Activated naive CD4-positive, alpha-beta T cell treated with anti-CD3 and anti-CD28 coated beads, Interleukin-2, amount 50 U/mL, for 24 hours (primary cell): ENCODE measurements around the gene ZNF324.
A peak's percentile ranks its signal among the peaks of the same experiment; 100 is the strongest.
"Not testable (repeated sequence)": the region's sequence is repeated elsewhere in the genome, so short reads cannot be mapped to it uniquely, and the experiment has no call there.

ENCODE experiments used
- H3K27ac Mint-ChIP-seq: one replicate; pipeline ENCODE4 v1.8.0; 2021; ENCODE audit warnings: mild to moderate bottlenecking, mixed read lengths
- H3K27me3 Mint-ChIP-seq: one replicate; pipeline ENCODE4 v1.8.0; 2021; ENCODE audit warnings: mixed read lengths
- H3K36me3 Mint-ChIP-seq: one replicate; pipeline ENCODE4 v1.8.0; 2021; ENCODE audit warnings: mixed read lengths
- H3K4me1 Mint-ChIP-seq: one replicate; pipeline ENCODE4 v1.8.0; 2021; ENCODE audit warnings: mixed read lengths
- H3K4me3 Mint-ChIP-seq: one replicate; pipeline ENCODE4 v1.8.0; 2021; ENCODE audit warnings: mild to moderate bottlenecking, mixed read lengths
- H3K9me3 Mint-ChIP-seq: one replicate; pipeline ENCODE4 v1.8.0; 2021; ENCODE audit warnings: mixed read lengths

The ZNF324 gene

DNA sequence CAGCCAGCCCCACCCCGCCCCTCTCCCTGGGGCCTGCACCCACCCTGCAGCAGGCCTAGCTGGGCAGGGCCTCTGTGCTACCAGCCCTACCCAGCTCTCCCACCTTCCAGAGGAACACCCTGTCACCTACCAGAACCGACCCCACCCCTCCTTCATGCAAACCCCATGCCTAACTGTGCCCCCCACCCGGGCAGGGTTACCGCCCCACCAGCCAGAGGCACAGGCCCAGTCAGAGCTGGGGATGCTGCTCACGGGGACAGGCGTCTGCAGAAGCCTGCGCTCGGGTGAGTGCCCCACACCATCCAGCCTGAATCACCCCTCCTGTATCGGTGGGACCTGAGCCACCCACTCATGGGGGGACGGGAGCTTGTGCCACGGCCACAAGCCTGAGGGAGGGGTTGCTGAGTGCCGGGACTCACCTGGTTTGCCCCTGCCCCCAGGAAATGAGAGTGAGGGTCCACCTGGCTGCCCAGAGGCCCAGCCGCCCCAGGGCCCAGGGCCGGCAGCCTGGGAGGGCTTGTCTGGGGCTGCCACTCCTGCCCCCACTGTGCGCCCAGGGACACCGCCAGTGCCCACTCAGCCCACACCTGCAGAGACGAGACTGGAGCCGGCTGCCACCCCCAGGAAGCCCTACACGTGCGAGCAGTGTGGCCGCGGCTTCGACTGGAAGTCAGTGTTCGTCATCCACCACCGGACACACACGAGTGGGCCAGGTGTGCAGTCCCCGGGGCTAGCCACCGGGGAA is 13.0 kb downstream of the ZNF324 start:
- no peaks in the 10 kb centered on the region for H3K9me3 Mint-ChIP-seq

GRCh38 chr19:58480481-58480830 is 13.6 kb downstream of the ZNF324 start:
- H3K4me3 Mint-ChIP-seq = no peak overlapping the region
- H3K27me3 Mint-ChIP-seq = no peaks in the 10 kb centered on the region
- H3K27ac Mint-ChIP-seq = no peak overlapping the region
- no peaks in the 10 kb centered on the region for H3K9me3 Mint-ChIP-seq
- H3K36me3 Mint-ChIP-seq = peaks cover 5% of the 10 kb centered on the region
- H3K4me1 Mint-ChIP-seq = peaks cover 7% of the 10 kb centered on the region

More for the DNA sequence above, 13.0 kb downstream of the ZNF324 start:
- Mint-ChIP-seq H3K27me3 (no peaks in the 10 kb centered on the region), H3K4me1 (peaks cover 11% of the 10 kb centered on the region), H3K36me3 (peaks cover 5% of the 10 kb centered on the region), H3K27ac (no peak overlapping the region), H3K4me3 (no peak overlapping the region)

DNA sequence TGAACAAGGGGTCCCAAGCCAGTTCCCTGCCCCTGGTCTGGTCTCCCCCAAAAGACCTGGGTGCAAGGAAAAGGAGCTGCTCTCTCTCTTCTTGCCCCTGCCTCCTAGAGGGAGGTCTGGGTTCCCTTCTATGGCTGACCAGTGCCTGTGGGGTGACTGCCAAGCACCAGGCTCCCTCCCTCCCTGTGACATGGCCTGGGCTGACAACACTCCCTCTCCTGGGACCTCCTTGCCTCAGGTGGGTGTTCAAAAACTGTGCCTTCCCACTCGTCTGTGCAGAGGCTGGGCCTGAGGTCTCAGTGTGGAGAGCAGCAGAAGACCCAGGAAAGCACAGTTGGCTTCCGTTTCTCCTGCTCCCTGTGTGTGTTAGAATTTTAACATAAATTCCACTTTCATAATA is 14.0 kb downstream of the ZNF324 start:
- Mint-ChIP-seq H3K4me3 (no peak overlapping the region), H3K4me1 (peaks cover 7% of the 10 kb centered on the region), H3K9me3 (no peaks in the 10 kb centered on the region), H3K36me3 (peaks cover 5% of the 10 kb centered on the region), H3K27me3 (no peaks in the 10 kb centered on the region), H3K27ac (no peak overlapping the region)

- Mint-ChIP-seq H3K4me1 (no peaks in the 10 kb centered on the region), H3K36me3 (peaks cover 5% of the 10 kb centered on the region), H3K27ac (peak overlapping the region; percentile 12), H3K4me3 (no peak overlapping the region), H3K9me3 (no peaks in the 10 kb centered on the region), H3K27me3 (no peaks in the 10 kb centered on the region)
Measured at GRCh38 chr19:58482372-58482771, 15.5 kb downstream of the ZNF324 start.

DNA sequence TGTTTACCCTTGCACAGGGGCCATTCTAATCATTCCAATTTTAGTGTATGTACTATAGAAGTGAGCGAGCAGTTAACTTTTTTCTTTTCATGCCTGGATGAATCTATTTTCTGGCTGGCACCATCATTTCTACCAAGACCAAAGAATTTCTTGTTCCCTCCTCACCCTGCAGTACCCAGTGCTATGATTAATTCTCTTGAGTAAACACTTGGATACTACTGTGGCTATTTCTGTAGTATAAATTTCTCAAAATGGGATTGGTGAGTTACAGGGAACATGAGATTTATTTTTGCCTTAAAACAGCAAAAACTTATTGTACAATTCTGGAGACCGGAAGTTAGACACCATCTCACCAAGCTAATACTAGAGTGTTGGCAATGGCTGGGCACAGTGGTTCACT is 16.9 kb downstream of the ZNF324 start:
- Mint-ChIP-seq H3K36me3 (peaks cover 5% of the 10 kb centered on the region), H3K27ac (no peak overlapping the region), H3K4me3 (no peak overlapping the region), H3K9me3 (no peaks in the 10 kb centered on the region), H3K4me1 (no peaks in the 10 kb centered on the region), H3K27me3 (no peaks in the 10 kb centered on the region)

DNA sequence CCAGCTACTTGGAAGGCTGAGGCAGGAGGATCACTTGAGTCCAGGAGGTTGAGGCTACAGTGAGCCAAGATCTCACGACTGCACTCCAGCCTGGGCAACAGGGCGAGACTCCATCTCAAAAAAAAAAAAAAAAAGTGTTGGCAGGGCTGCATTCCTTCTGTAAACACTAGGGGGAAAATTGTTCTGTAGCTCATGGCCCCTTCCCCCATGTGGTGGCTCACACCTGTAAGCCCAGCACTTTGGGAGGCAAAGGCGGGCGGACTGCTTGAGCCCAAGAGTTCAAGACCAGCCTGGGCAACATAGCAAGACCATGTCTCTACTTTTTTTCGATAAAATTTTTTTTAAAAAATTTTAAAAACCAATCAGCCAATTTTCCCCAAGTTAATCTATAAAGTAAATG is 17.5 kb downstream of the ZNF324 start:
- not testable (repeated sequence) for H3K27me3 Mint-ChIP-seq, H3K4me3 Mint-ChIP-seq, H3K27ac Mint-ChIP-seq, H3K4me1 Mint-ChIP-seq, H3K36me3 Mint-ChIP-seq, H3K9me3 Mint-ChIP-seq

- Mint-ChIP-seq H3K36me3 (no peaks in the 10 kb centered on the region), H3K27ac (no peak overlapping the region), H3K27me3 (no peaks in the 10 kb centered on the region), H3K9me3 (no peaks in the 10 kb centered on the region), H3K4me1 (no peaks in the 10 kb centered on the region), H3K4me3 (no peak overlapping the region)
Measured at GRCh38 chr19:58491393-58491792, 24.5 kb downstream of the ZNF324 start.

- peaks cover 5% of the 10 kb centered on the region for H3K4me1 Mint-ChIP-seq
- no peaks in the 10 kb centered on the region for H3K36me3 Mint-ChIP-seq
- no peak overlapping the region for H3K27ac Mint-ChIP-seq
- H3K27me3 Mint-ChIP-seq = no peaks in the 10 kb centered on the region
- no peak overlapping the region for H3K4me3 Mint-ChIP-seq
- H3K9me3 Mint-ChIP-seq = no peaks in the 10 kb centered on the region
Measured at GRCh38 chr19:58492265-58492664, 25.4 kb downstream of the ZNF324 start.

GRCh38 chr19:58497634-58498170 is 30.8 kb downstream of the ZNF324 start:
- no peak overlapping the region for H3K27ac Mint-ChIP-seq
- peaks cover 25% of the 10 kb centered on the region for H3K4me1 Mint-ChIP-seq
- peaks cover 7% of the 10 kb centered on the region for H3K9me3 Mint-ChIP-seq
- no peaks in the 10 kb centered on the region for H3K27me3 Mint-ChIP-seq
- H3K36me3 Mint-ChIP-seq = no peaks in the 10 kb centered on the region
- H3K4me3 Mint-ChIP-seq = peak overlapping the region; percentile 44

DNA sequence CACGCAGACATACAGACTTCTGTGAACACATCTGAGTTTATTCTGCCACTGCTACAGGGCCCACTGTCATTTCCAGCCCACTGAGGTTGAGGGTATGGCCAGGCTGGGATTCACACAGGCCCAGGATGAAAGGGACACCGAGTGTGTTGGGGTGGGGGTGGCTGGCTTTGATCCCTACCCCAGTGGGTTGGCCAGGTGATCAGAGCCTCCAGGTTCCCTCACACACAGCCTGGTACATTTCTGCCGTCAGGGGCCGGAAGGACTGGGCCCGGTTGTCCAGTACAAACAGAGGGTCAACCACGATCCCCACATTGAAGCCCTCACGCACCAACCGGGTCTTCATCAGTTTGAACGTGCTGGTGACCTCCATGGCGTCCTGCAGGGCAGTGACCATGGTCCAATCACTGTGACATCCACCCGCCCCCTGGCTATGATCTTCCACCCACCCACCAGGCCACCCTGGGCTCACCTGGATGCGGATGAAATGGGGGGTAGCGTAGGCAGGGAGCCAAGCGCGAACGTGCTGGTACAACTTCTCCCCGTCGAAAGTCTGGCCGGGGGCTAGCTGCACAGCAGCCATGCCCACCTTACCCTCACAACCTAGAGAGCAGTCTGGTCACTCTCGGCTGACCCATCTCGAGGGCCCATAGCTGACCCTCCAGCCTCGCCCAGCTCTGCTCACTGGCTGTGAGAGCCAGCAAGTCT is 31.6 kb downstream of the ZNF324 start:
- H3K27ac Mint-ChIP-seq = no peak overlapping the region
- peaks cover 7% of the 10 kb centered on the region for H3K9me3 Mint-ChIP-seq
- H3K4me1 Mint-ChIP-seq = peaks cover 25% of the 10 kb centered on the region
- no peaks in the 10 kb centered on the region for H3K36me3 Mint-ChIP-seq
- H3K27me3 Mint-ChIP-seq = no peaks in the 10 kb centered on the region
- H3K4me3 Mint-ChIP-seq = peak overlapping the region; percentile 92

GRCh38 chr19:58499021-58499927 is 32.4 kb downstream of the ZNF324 start:
- H3K27me3 Mint-ChIP-seq = no peaks in the 10 kb centered on the region
- H3K27ac Mint-ChIP-seq = peak overlapping the region; percentile 94
- peak overlapping the region; percentile 92 for H3K4me3 Mint-ChIP-seq
- no peaks in the 10 kb centered on the region for H3K36me3 Mint-ChIP-seq
- H3K4me1 Mint-ChIP-seq = peaks cover 25% of the 10 kb centered on the region
- H3K9me3 Mint-ChIP-seq = peaks cover 7% of the 10 kb centered on the region

GRCh38 chr19:58500242-58500641 is 33.4 kb downstream of the ZNF324 start:
- no peaks in the 10 kb centered on the region for H3K27me3 Mint-ChIP-seq
- H3K4me1 Mint-ChIP-seq = peaks cover 25% of the 10 kb centered on the region

GRCh38 chr19:58507602-58508223 is 40.8 kb downstream of the ZNF324 start:
- H3K27ac Mint-ChIP-seq, H3K4me1 Mint-ChIP-seq, H3K36me3 Mint-ChIP-seq, H3K9me3 Mint-ChIP-seq, H3K4me3 Mint-ChIP-seq, H3K27me3 Mint-ChIP-seq: not testable (repeated sequence)

More at GRCh38 chr19:58500242-58500641, 33.4 kb downstream of the ZNF324 start:
- H3K4me3 Mint-ChIP-seq = peak overlapping the region; percentile 92
- H3K36me3 Mint-ChIP-seq = no peaks in the 10 kb centered on the region
- peaks cover 7% of the 10 kb centered on the region for H3K9me3 Mint-ChIP-seq
- no peak overlapping the region for H3K27ac Mint-ChIP-seq

DNA sequence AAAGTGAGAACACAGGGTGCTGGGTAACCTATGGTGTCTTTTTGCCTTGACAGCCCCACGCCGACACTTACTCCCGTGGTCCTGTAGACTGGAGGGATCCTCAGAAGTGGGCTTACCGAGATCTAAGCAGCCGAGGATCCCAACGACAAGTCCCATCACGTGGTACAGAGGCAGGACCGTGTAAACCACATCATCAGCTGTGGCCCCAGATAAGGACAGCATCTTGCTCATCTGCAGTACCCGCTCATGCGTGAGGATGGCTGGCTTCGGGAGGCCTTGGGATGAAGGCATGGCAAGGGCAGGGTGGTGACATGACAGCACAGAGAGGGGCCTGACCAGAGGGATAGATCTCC is 42.8 kb downstream of the ZNF324 start:
- no peak overlapping the region for H3K27ac Mint-ChIP-seq
- H3K4me3 Mint-ChIP-seq = no peak overlapping the region
- H3K9me3 Mint-ChIP-seq = no peaks in the 10 kb centered on the region
- no peaks in the 10 kb centered on the region for H3K27me3 Mint-ChIP-seq
- peaks cover 5% of the 10 kb centered on the region for H3K36me3 Mint-ChIP-seq
- H3K4me1 Mint-ChIP-seq = peaks cover 11% of the 10 kb centered on the region

- Mint-ChIP-seq H3K36me3 (peaks cover 5% of the 10 kb centered on the region), H3K4me3 (no peak overlapping the region), H3K27ac (no peak overlapping the region)
Measured at GRCh38 chr19:58510084-58510862, 43.4 kb downstream of the ZNF324 start.

More at GRCh38 chr19:58510084-58510862, 43.4 kb downstream of the ZNF324 start:
- Mint-ChIP-seq H3K9me3 (no peaks in the 10 kb centered on the region), H3K27me3 (no peaks in the 10 kb centered on the region), H3K4me1 (peaks cover 14% of the 10 kb centered on the region)
